GM18867 (cell line): ENCODE data around the gene TGFBR3L.
"Not testable (repeated sequence)": the region's sequence is repeated elsewhere in the genome, so short reads cannot be mapped to it uniquely, and the experiment has no call there.

Experiments used
- ATAC-seq: cut with Tn5 transposase; IDR thresholded peaks from one replicate; pipeline ENCODE4 v1.9.1; 2021; ENCODE audit warnings: mild to moderate bottlenecking, moderate library complexity; ENCODE audit not compliant: unreplicated experiment

Gene TGFBR3L

GRCh38 chr19:7916103-7916954 is 1.7 kb downstream of the TGFBR3L start:
- ATAC-seq, result no peak

GRCh38 chr19:7916955-7917266 is 2.3 kb downstream of the TGFBR3L start:
- ATAC-seq, result no peak

- no peak for ATAC-seq
Observed at GRCh38 chr19:7917267-7918061, 2.8 kb downstream of the TGFBR3L start.

GRCh38 chr19:7918062-7918614 is 3.5 kb downstream of the TGFBR3L start:
- ATAC-seq, result not testable (repeated sequence)

GRCh38 chr19:7918615-7919421 is 4.2 kb downstream of the TGFBR3L start:
- ATAC-seq, result no peak

GRCh38 chr19:7919610-7920518 is 5.2 kb downstream of the TGFBR3L start, which contains the start of gene SNAPC2:
TSS of gene SNAPC2 (plus strand) at chr19:7920338. CDS start at chr19:7920367, 29 bp downstream.
- peak; percentile 58 for ATAC-seq

GRCh38 chr19:7920519-7921301 is 6.1 kb downstream of the TGFBR3L start:
- ATAC-seq, result peak; percentile 35

- ATAC-seq, result no peak
Observed at GRCh38 chr19:7921302-7921966, 6.8 kb downstream of the TGFBR3L start.

GRCh38 chr19:7921967-7922835 is 7.6 kb downstream of the TGFBR3L start:
- ATAC-seq, result no peak

- ATAC-seq, result no peak
Observed at GRCh38 chr19:7922836-7923195, 8.2 kb downstream of the TGFBR3L start.

GRCh38 chr19:7923295-7924191 is 8.9 kb downstream of the TGFBR3L start:
- ATAC-seq, result no peak

- no peak for ATAC-seq
Observed at GRCh38 chr19:7924241-7924640, 9.6 kb downstream of the TGFBR3L start.

- no peak for ATAC-seq
Observed at GRCh38 chr19:7924651-7925170, 10.1 kb downstream of the TGFBR3L start.

- ATAC-seq, result no peak
Observed at GRCh38 chr19:7925171-7925851, 10.7 kb downstream of the TGFBR3L start.

GRCh38 chr19:7926021-7926726 is 11.5 kb downstream of the TGFBR3L start, which contains the start of gene CTXN1:
TSS of gene CTXN1 (minus strand) at chr19:7926135. CDS start at chr19:7925538, 597 bp downstream.
- peak; percentile 29 for ATAC-seq
